Keratinocyte (primary cell): Measurements from ENCODE around the gene SPEM3.

Source experiments
- EZH2 ChIP-seq: IDR thresholded peaks from one replicate; pipeline ENCODE4 v1.6.1; 2012; ENCODE audit warnings: inconsistent platforms, mild to moderate bottlenecking, low read length, moderate library complexity
- TF ChIP-seq, protein P1 (sequence below), 3 experiments: IDR thresholded peaks in 1 of 3; conservative IDR thresholded peaks in 1 of 3; optimal IDR thresholded peaks in 1 of 3; 2 replicates in 2 of 3; 3 replicates in 1 of 3; pipeline versions ENCODE3 to v1.5.1; 2011; ENCODE audit warnings: low read length in 3 of 3, mild to moderate bottlenecking in 3 of 3, moderate library complexity in 2 of 3, control low read depth in 1 of 3, inconsistent platforms in 1 of 3; ENCODE audit not compliant: insufficient read depth in 2 of 3; ENCODE audit errors: extremely low read depth in 1 of 3

DNA sequence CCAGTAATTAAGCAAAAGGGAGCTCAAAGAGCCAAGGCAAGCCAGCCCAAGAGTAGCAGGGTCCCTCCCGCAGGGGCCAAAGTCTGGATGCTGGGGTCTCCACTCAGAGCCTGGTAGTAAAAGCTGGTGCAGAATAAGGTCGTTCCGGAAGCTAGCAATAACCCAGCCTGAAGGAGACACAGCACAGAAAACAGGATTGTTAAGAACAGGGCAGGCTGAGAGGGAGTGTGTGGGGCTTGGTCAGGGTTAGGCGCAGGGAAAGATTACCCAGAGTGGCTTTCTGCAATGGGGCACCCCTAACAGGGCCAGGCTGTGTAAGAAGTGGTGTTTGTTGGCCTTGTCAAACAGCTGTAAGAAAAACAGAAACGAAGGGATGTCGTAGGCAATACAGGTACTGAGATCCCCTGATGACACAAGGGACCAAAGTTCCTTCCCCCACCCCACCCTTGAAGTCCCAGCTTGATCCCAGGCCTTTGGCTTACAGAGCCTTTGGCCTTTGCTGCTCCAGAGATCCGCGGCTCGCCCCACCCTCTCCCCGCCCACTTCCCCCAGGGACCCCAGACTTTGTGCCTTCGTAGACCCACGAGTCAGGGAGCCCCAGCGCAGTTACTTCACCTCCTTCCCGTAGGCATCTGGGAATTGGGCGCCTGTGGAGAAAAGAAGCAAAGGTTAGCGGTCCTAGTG is 25.5 kb upstream of the SPEM3 start:
- TF ChIP-seq, protein P1, sequence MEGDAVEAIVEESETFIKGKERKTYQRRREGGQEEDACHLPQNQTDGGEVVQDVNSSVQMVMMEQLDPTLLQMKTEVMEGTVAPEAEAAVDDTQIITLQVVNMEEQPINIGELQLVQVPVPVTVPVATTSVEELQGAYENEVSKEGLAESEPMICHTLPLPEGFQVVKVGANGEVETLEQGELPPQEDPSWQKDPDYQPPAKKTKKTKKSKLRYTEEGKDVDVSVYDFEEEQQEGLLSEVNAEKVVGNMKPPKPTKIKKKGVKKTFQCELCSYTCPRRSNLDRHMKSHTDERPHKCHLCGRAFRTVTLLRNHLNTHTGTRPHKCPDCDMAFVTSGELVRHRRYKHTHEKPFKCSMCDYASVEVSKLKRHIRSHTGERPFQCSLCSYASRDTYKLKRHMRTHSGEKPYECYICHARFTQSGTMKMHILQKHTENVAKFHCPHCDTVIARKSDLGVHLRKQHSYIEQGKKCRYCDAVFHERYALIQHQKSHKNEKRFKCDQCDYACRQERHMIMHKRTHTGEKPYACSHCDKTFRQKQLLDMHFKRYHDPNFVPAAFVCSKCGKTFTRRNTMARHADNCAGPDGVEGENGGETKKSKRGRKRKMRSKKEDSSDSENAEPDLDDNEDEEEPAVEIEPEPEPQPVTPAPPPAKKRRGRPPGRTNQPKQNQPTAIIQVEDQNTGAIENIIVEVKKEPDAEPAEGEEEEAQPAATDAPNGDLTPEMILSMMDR (optimal IDR thresholded peaks at IDR 0.05 in 1 of 3, IDR thresholded peaks at IDR 0.05 in 1 of 3, conservative IDR thresholded peaks at IDR 0.05 in 1 of 3; ENCODE audit: extremely low read depth in 1 of 3, insufficient read depth in 2 of 3, low read length in 3 of 3) = no peak
- TF ChIP-seq EZH2 = no peak
